Peyer's patch (tissue), 4 donors: ENCODE measurements around the gene FARSB.

ENCODE experiments used
- POLR2A ChIP-seq, 2 donors: fragments of 450-650 bp; IDR thresholded peaks; one replicate each; pipeline ENCODE4 v1.5.1; 2017; ENCODE audit warnings: antibody characterized with exemption in 2 of 2, mild to moderate bottlenecking in 2 of 2, moderate library complexity in 2 of 2
- TF ChIP-seq, protein P1 (sequence below), 6 experiments: fragments of 450-650 bp in 4 of 6; fragments of 200-600 bp in 2 of 6; sonication (generic) in 1 of 6; IDR thresholded peaks; one replicate each; pipeline ENCODE4 v1.5.1; 2017 to 2019; ENCODE audit warnings: antibody characterized with exemption in 6 of 6, mild to moderate bottlenecking in 3 of 6, moderate library complexity in 1 of 6

GRCh38 chr2:222561151-222561550 lies 94.7 kb downstream of the FARSB start:
- TF ChIP-seq, protein P1, sequence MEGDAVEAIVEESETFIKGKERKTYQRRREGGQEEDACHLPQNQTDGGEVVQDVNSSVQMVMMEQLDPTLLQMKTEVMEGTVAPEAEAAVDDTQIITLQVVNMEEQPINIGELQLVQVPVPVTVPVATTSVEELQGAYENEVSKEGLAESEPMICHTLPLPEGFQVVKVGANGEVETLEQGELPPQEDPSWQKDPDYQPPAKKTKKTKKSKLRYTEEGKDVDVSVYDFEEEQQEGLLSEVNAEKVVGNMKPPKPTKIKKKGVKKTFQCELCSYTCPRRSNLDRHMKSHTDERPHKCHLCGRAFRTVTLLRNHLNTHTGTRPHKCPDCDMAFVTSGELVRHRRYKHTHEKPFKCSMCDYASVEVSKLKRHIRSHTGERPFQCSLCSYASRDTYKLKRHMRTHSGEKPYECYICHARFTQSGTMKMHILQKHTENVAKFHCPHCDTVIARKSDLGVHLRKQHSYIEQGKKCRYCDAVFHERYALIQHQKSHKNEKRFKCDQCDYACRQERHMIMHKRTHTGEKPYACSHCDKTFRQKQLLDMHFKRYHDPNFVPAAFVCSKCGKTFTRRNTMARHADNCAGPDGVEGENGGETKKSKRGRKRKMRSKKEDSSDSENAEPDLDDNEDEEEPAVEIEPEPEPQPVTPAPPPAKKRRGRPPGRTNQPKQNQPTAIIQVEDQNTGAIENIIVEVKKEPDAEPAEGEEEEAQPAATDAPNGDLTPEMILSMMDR (IDR thresholded peaks at IDR 0.05): no peak
- no peak for TF ChIP-seq POLR2A (IDR thresholded peaks at IDR 0.05)
